Measurements from ENCODE around the gene ZNF831. TPM values are rescaled to one million over a fixed set of nuclear protein-coding genes. Genes with fewer than 3 reads are reported as not detected.

Gene ZNF831
- total RNA-seq, 4 donors from 2014 or later = 0.78 to 2.3 (median 1.6) TPM

DNA sequence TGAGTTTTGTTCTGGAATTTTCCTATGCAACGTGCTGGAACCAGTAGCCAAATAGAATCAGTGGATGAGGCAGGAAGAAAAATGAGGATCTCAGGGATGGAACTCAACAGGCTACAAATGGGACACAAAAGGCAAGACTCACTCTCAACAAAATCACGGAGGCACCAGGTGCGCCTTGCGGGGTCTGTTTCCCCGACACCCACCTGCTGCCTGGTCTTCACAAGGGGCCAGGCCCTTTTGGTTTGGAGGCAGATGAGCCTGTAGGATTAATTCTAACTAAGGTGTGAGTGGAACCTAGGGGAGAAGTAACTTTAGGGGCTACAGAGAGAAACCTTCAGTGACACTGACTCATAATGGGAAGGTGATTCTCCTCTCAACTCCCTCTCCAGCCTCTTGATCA, 56.5 kb downstream of the ZNF831 start:
- WGBS, 2 donors = 97 to 99% methylated on average over 5 of the region's 5 CpGs
- no peak for TF ChIP-seq POLR2A (IDR thresholded peaks at IDR 0.05)
- TF ChIP-seq, protein P1, sequence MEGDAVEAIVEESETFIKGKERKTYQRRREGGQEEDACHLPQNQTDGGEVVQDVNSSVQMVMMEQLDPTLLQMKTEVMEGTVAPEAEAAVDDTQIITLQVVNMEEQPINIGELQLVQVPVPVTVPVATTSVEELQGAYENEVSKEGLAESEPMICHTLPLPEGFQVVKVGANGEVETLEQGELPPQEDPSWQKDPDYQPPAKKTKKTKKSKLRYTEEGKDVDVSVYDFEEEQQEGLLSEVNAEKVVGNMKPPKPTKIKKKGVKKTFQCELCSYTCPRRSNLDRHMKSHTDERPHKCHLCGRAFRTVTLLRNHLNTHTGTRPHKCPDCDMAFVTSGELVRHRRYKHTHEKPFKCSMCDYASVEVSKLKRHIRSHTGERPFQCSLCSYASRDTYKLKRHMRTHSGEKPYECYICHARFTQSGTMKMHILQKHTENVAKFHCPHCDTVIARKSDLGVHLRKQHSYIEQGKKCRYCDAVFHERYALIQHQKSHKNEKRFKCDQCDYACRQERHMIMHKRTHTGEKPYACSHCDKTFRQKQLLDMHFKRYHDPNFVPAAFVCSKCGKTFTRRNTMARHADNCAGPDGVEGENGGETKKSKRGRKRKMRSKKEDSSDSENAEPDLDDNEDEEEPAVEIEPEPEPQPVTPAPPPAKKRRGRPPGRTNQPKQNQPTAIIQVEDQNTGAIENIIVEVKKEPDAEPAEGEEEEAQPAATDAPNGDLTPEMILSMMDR (IDR thresholded peaks at IDR 0.05) = no peak
- intact Hi-C loops (cut with DNase I) = loop anchor here (5.0 to 10.0 kb wide), 3 partner anchors 133 to 353 kb away; no protein-coding TSS in a partner anchor

DNA sequence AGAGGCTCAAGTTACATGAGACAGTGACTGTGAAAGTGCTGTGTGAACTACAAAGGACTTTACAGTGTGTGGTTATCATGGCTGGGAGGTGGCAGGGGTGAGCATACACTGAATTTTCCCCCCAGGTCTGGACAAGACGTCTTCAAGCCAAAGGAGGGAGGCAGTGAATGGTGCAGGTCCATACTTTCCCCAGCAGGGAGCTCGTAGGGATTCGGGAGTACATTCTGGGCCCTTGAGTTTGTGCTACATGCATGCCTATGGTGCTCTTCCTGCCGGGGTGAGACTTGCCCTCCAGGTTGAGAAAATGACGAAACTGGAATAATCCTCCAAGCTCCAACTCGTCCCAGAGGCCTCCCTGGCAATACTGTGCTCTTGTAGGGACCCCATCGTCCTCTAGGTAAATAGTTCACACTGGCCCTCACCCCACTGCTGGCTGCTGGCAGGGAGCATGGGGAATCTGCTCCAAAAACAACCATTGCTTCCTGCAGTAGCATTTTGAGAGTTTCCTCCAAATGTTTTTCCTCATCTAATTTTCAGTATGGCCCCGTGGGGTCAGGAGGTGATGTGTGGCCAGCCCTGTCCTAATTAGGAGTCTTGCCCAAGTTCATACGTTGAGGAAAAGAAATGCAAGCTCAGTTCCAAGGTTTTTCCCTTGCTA, 57.6 kb downstream of the ZNF831 start:
- intact Hi-C loops (cut with DNase I) = loop anchor here (5.0 to 10.0 kb wide), 3 partner anchors 134 to 354 kb away; no protein-coding TSS in a partner anchor
- Histone ChIP-seq H3K27ac (peak overlapping the region in 1 of 3 donors; percentile 84), H3K4me1 (peaks cover 24 to 26% of the 10 kb centered on the region in 2 donors), H3K36me3 (no peaks in the 10 kb centered on the region), H3K9me3 (no peaks in the 10 kb centered on the region), H3K27me3 (no peaks in the 10 kb centered on the region), H3K4me3 (replicated peaks in 1 of 3) (no peak overlapping the region)
- TF ChIP-seq, protein P1 (IDR thresholded peaks at IDR 0.05) = no peak
- TF ChIP-seq POLR2A (IDR thresholded peaks at IDR 0.05) = no peak
- no peak for DNase-seq
- WGBS, 2 donors = 63 to 78% methylated on average over 9 of the region's 9 CpGs

More for the DNA sequence above, 56.5 kb downstream of the ZNF831 start:
- Histone ChIP-seq H3K36me3 (no peaks in the 10 kb centered on the region), H3K4me1 (peaks cover 20 to 26% of the 10 kb centered on the region in 2 donors), H3K27ac (no peak overlapping the region), H3K9me3 (no peaks in the 10 kb centered on the region), H3K4me3 (replicated peaks in 1 of 3) (no peak overlapping the region), H3K27me3 (no peaks in the 10 kb centered on the region)
- DNase-seq = no peak

DNA sequence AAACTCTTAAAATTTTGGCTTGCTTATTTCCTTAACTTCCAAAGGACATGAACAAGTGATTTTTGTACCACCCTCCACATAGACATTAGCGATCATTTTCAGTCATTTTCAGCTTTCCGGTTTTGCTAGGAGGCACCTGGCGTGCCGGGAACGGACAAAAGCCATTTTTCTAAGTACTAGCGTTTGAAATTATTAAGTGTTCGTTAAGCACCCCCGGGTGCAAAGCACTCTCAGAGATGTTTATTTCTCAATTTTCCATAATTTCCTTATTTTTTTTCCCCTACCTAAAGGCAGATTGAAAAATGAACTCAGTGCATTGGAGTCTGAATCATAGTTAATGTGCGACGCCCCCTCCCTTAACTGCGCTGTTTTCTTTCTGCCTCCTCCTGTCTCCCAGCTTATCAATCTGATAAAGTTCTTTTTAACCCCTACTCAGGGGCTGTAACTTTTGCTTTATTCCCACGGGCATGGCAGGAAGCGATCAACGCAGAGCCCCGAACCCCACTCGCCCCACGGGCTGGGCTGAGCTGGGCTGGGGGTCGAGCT, 58.2 kb downstream of the ZNF831 start:
- peak overlapping the region; percentile 4 to 84 (median 37) for H3K27ac ChIP-seq
- no peaks in the 10 kb centered on the region for H3K27me3 ChIP-seq
- no peaks in the 10 kb centered on the region for H3K9me3 ChIP-seq
- peaks cover 24 to 26% of the 10 kb centered on the region in 2 donors for H3K4me1 ChIP-seq
- H3K4me3 ChIP-seq (replicated peaks in 1 of 3) = peak overlapping the region in 1 of 3 donors; percentile 40
- TF ChIP-seq, protein P1 (IDR thresholded peaks at IDR 0.05) = no peak
- no peak for TF ChIP-seq POLR2A (IDR thresholded peaks at IDR 0.05)
- 25 to 35% methylated on average over 18 of the region's 18 CpGs for WGBS, 2 donors
- intact Hi-C loops (cut with DNase I) = loop anchor here (5.0 to 10.0 kb wide), 3 partner anchors 134 to 354 kb away; no protein-coding TSS in a partner anchor
- H3K36me3 ChIP-seq = no peaks in the 10 kb centered on the region
- DNase-seq = no peak

DNA sequence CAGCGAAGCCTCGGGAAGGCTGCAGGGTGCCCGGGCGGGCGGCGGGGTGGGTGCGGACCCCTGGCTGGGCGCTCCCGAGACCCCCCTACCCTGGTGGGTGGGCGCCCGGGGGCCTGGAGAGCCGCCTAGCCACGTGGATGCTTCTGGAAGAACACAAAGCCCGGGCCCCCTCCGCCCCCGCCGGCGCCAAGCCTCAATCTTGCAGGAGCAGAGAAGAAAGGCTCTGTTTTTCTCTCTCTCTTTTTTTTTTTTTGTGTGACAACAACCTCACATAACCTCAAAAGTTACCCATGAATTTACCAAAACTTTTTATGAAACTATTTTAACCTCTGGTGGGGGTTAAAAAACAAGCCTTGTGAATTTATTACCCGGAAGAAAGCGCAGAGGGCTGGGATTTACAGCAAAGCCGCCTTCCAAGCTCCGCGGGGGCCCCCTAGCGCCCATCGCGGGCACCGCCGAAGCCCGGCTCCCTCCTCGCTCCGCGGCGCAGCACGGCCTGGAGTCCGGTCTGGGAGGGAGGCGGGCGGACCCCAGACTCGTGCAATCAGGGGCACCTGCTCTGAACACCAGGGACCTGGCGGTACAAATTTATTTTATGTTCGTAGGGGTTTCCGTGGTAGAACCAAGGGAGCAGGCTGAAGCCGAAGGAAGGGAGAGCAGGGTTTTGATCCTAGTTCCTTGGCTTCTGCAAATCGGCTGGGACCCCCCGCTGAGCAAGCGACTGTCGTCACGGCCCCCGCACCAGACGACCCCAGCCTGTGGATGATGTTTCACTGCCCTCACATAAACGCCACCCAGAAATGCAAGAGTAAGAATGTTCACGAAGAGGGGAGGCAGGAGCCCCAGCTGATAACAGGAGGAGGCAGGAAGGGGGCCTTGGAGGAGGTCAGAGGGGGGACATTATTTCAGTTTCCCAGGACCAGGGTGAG, 58.9 kb downstream of the ZNF831 start:
- peaks cover 24 to 26% of the 10 kb centered on the region in 2 donors for H3K4me1 ChIP-seq
- intact Hi-C loops (cut with DNase I) = loop anchor here (5.0 to 10.0 kb wide), 3 partner anchors 135 to 355 kb away; no protein-coding TSS in a partner anchor
- peak; percentile 80 to 82 for DNase-seq
- no peaks in the 10 kb centered on the region for H3K36me3 ChIP-seq
- TF ChIP-seq POLR2A (IDR thresholded peaks at IDR 0.05) = no peak
- TF ChIP-seq, protein P1 (IDR thresholded peaks at IDR 0.05) = peak; percentile 73 to 96 (median 90)
- WGBS, 2 donors = 5 to 10% methylated on average over 37 to 44 of the region's 51 CpGs
- peak overlapping the region in 1 of 3 donors; percentile 40 for H3K4me3 ChIP-seq (replicated peaks in 1 of 3)
- H3K27me3 ChIP-seq = no peaks in the 10 kb centered on the region
- peak overlapping the region; percentile 4 to 84 (median 37) for H3K27ac ChIP-seq
- no peaks in the 10 kb centered on the region for H3K9me3 ChIP-seq

Data from thyroid gland (tissue), 4 donors.